Choroid plexus epithelial cell (primary cell): Measurements from ENCODE around the gene PRPF38B.
A peak's percentile ranks its signal among the peaks of the same experiment; 100 is the strongest.

Experiments used
- DNase-seq: peaks from one replicate; pipeline ENCODE4 v3.0.0-alpha.2; 2010; ENCODE audit warnings: low read depth
- H3K4me3 ChIP-seq: 2 replicates; pipeline ENCODE4 v1.5.1; 2011; ENCODE audit warnings: low read depth, mild to moderate bottlenecking, control low read depth, low read length, moderate library complexity
- TF ChIP-seq, protein P1 (sequence below): conservative IDR thresholded peaks from 2 replicates; pipeline ENCODE4 v1.5.1; 2011; ENCODE audit warnings: low read depth, mild to moderate bottlenecking, control low read depth, inconsistent platforms, low read length, moderate library complexity

The PRPF38B gene

DNA sequence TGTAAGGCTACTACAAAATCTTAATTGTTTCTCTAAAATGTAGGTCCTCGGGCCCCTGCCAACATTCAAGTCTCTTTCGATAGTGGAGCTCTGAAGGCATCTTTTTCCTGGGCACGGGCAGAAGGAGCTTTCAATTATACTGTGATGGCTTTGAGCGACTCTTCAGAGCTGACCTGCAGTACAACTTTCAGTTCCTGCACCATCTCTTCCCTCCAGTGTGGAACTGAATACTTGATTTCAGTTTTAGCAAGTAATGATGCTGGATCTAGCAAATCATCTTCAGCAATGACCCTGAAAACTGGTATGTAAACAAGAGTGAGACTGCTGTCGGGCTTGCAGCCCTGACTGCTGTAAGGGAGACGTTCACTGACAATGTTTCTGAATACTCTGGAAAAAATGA is 30.2 kb downstream of the PRPF38B start:
- no peak overlapping the region for H3K4me3 ChIP-seq
- peak; percentile 34 for DNase-seq
- TF ChIP-seq, protein P1, sequence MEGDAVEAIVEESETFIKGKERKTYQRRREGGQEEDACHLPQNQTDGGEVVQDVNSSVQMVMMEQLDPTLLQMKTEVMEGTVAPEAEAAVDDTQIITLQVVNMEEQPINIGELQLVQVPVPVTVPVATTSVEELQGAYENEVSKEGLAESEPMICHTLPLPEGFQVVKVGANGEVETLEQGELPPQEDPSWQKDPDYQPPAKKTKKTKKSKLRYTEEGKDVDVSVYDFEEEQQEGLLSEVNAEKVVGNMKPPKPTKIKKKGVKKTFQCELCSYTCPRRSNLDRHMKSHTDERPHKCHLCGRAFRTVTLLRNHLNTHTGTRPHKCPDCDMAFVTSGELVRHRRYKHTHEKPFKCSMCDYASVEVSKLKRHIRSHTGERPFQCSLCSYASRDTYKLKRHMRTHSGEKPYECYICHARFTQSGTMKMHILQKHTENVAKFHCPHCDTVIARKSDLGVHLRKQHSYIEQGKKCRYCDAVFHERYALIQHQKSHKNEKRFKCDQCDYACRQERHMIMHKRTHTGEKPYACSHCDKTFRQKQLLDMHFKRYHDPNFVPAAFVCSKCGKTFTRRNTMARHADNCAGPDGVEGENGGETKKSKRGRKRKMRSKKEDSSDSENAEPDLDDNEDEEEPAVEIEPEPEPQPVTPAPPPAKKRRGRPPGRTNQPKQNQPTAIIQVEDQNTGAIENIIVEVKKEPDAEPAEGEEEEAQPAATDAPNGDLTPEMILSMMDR: no peak

DNA sequence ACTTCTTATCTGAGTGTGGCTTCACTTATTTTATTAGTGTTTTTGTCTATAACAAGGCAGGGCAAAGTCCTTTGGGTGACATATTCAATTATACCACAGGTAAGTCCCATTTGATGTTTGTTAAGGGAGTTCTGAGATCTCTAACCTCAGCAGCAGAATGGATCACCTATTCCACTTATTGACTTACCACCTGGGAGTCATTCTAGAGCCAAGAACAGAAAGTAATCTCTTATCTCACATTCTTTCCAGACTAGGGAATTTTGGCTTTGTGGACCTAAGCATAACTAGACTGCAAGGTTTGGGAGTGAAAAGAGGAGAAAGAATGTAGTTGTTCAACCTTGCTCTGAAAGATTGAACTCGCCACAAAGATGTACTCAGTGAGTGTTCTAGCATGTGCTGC is 33.8 kb downstream of the PRPF38B start:
- no peak for DNase-seq
- TF ChIP-seq, protein P1: no peak
- H3K4me3 ChIP-seq: no peak overlapping the region

DNA sequence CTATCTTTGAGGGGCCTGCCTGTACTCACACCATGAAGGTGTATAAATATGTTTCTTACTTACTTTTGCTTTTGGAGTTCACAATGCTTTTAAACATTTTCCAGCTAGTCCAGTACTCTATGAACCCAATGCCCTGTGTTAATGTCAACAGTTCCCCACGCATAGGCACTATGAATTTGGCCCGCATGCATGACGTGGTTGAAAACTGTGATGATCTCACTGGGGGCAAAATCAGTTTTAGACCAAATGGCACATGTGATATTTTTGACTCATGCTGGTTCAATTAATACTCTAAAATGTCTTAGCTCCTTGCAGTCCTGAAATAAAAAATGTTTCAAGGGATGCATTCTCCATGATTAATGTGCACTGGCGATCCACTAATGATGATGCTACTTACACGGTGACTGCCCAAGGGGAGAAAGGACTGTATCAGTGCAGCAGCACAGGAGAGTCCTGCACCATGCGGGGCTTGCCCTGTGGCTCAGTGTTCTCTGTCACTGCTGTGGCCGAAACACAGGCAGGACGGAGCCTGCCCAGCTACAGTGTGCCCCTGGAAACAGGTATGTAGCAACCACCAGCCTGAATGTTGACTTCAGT is 36.3 kb downstream of the PRPF38B start:
- no peak for DNase-seq
- TF ChIP-seq, protein P1: no peak
- H3K4me3 ChIP-seq: no peak overlapping the region

DNA sequence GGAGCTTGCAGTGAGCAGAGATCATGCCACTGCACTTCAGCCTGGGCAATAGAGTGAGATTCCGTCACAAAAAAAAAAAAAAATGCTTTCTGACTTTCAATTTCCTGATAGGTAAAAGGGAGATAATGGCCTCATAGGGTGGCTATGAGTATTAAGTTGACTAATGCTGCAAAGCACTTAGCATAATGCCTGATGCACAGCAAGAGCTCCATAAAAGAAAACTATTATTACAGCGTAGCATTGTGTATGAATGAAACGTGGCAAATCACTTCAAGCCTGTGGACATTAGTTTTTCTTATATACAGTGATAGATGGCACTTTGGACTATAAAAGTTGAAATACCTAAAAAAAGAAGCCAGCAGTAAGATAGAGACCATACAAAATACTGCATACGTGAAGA is 37.4 kb downstream of the PRPF38B start:
- H3K4me3 ChIP-seq: no peak overlapping the region
- TF ChIP-seq, protein P1: no peak
- no peak for DNase-seq

- DNase-seq: no peak
- TF ChIP-seq, protein P1: no peak
- H3K4me3 ChIP-seq: no peak overlapping the region
These were observed 40.3 kb downstream of the PRPF38B start for GRCh38 chr1:108732398-108732797.

- no peak for DNase-seq
- TF ChIP-seq, protein P1: no peak
- H3K4me3 ChIP-seq: no peak overlapping the region
These were observed 42.2 kb downstream of the PRPF38B start for GRCh38 chr1:108734171-108734865.

- TF ChIP-seq, protein P1: no peak
- H3K4me3 ChIP-seq: no peak overlapping the region
- no peak for DNase-seq
These were observed 50.1 kb downstream of the PRPF38B start for GRCh38 chr1:108742253-108742652.
